Activated CD4-positive, alpha-beta T cell treated with anti-CD3 and anti-CD28 coated beads, Interleukin-2, amount 10 ng/mL, durations not matched to agents 7 days and 5 days (primary cell): Measurements from ENCODE around the gene PIP5K1A. TPM values are rescaled to one million over a fixed set of nuclear protein-coding genes. Genes with fewer than 3 reads are reported as not detected.

Source experiments
- CTCF ChIA-PET: fragments of 350-600 bp; sonication (Branson Sonifier 250); formaldehyde crosslinking; loops from one replicate; lab custom pipeline; 2021; ENCODE audit warnings: antibody characterized with exemption; lab: Charles Lee
- POLR2A ChIA-PET: fragments of 350-600 bp; sonication (Branson Sonifier 250); formaldehyde crosslinking; loops from one replicate; lab custom pipeline; 2021; ENCODE audit warnings: antibody characterized with exemption; lab: Charles Lee
- DNase-seq: peaks from one replicate; pipeline ENCODE4 v3.0.0-alpha.2; 2020
- H3K27ac Mint-ChIP-seq: one replicate; pipeline ENCODE4 v1.8.0; 2021; ENCODE audit warnings: mild to moderate bottlenecking, moderate library complexity, mixed read lengths
- H3K27me3 Mint-ChIP-seq: one replicate; pipeline ENCODE4 v1.8.0; 2021; ENCODE audit warnings: mixed read lengths
- H3K36me3 Mint-ChIP-seq: one replicate; pipeline ENCODE4 v1.8.0; 2021; ENCODE audit warnings: low read depth, mixed read lengths
- H3K4me1 Mint-ChIP-seq: one replicate; pipeline ENCODE4 v1.8.0; 2021; ENCODE audit warnings: mixed read lengths
- H3K4me3 Mint-ChIP-seq: one replicate; pipeline ENCODE4 v1.8.0; 2021; ENCODE audit warnings: mild to moderate bottlenecking, moderate library complexity, mixed read lengths
- H3K9me3 Mint-ChIP-seq: one replicate; pipeline ENCODE4 v1.8.0; 2021; ENCODE audit warnings: mixed read lengths
- total RNA-seq, 2 experiments: library from RNA; stranded (reverse); gene quantifications; one replicate each; pipeline ENCODE4 v1.2.3, GENCODE V29; 2021

PIP5K1A gene
- total RNA-seq, 2 experiments from 2014 or later, result 61.6 to 63.4 TPM

GRCh38 chr1:151237678-151238466 lies 39.5 kb downstream of the PIP5K1A start:
- H3K4me1 Mint-ChIP-seq, result no peaks in the 10 kb centered on the region
- no peaks in the 10 kb centered on the region for H3K9me3 Mint-ChIP-seq
- H3K27me3 Mint-ChIP-seq, result no peaks in the 10 kb centered on the region
- peaks cover 65% of the 10 kb centered on the region for H3K36me3 Mint-ChIP-seq
- DNase-seq, result no peak
- CTCF ChIA-PET, result interaction anchor here (1.6 to 4.9 kb wide), 2 partner anchors 10 to 13 kb away, joined by 6 to 20 read pairs; no protein-coding TSS in a partner anchor
- H3K27ac Mint-ChIP-seq, result peak overlapping the region; percentile 32
- H3K4me3 Mint-ChIP-seq, result no peak overlapping the region
- POLR2A ChIA-PET, result no interaction called here

- CTCF ChIA-PET, result interaction anchor here (1.6 to 4.9 kb wide), 2 partner anchors 11 to 12 kb away, joined by 6 to 20 read pairs; no protein-coding TSS in a partner anchor
- POLR2A ChIA-PET, result no interaction called here
- no peak overlapping the region for H3K4me3 Mint-ChIP-seq
Measured at GRCh38 chr1:151238467-151238739, 40.1 kb downstream of the PIP5K1A start.

GRCh38 chr1:151242442-151242841 lies 44.1 kb downstream of the PIP5K1A start:
- no peak overlapping the region for H3K27ac Mint-ChIP-seq
- ChIA-PET CTCF (interaction anchor here (1.3 to 2.4 kb wide), 3 partner anchors 9 to 26 kb away, joined by 4 to 8 read pairs (median 5); no protein-coding TSS in a partner anchor), POLR2A (no interaction called here)
- no peaks in the 10 kb centered on the region for H3K9me3 Mint-ChIP-seq
- no peaks in the 10 kb centered on the region for H3K4me1 Mint-ChIP-seq
- no peaks in the 10 kb centered on the region for H3K27me3 Mint-ChIP-seq
- H3K36me3 Mint-ChIP-seq, result peaks cover 71% of the 10 kb centered on the region
- no peak for DNase-seq
- H3K4me3 Mint-ChIP-seq, result no peak overlapping the region

More at GRCh38 chr1:151238467-151238739, 40.1 kb downstream of the PIP5K1A start:
- H3K27ac Mint-ChIP-seq, result no peak overlapping the region
- peaks cover 69% of the 10 kb centered on the region for H3K36me3 Mint-ChIP-seq
- no peaks in the 10 kb centered on the region for H3K4me1 Mint-ChIP-seq
- H3K9me3 Mint-ChIP-seq, result no peaks in the 10 kb centered on the region
- no peaks in the 10 kb centered on the region for H3K27me3 Mint-ChIP-seq
- DNase-seq, result no peak

- ChIA-PET POLR2A (no interaction called here), CTCF (interaction anchor here (1.3 to 2.0 kb wide), 2 partner anchors 12 to 27 kb away, joined by 4 to 5 read pairs; no protein-coding TSS in a partner anchor)
- Mint-ChIP-seq H3K36me3 (peaks cover 73% of the 10 kb centered on the region), H3K4me3 (no peak overlapping the region), H3K27me3 (no peaks in the 10 kb centered on the region), H3K4me1 (no peaks in the 10 kb centered on the region), H3K27ac (no peak overlapping the region), H3K9me3 (no peaks in the 10 kb centered on the region)
- DNase-seq, result no peak
Measured at GRCh38 chr1:151243683-151244216, 45.4 kb downstream of the PIP5K1A start.

- no peak overlapping the region for H3K4me3 Mint-ChIP-seq
- H3K4me1 Mint-ChIP-seq, result peaks cover 3% of the 10 kb centered on the region
- peaks cover 64% of the 10 kb centered on the region for H3K36me3 Mint-ChIP-seq
- DNase-seq, result no peak
- ChIA-PET POLR2A (no interaction called here), CTCF (interaction anchor here (0.9 to 1.1 kb wide), 2 partner anchors 17 to 176 kb away, joined by 3 read pairs; partner anchors contain the start of gene GABPB2)
- H3K27me3 Mint-ChIP-seq, result no peaks in the 10 kb centered on the region
- H3K9me3 Mint-ChIP-seq, result no peaks in the 10 kb centered on the region
- no peak overlapping the region for H3K27ac Mint-ChIP-seq
Measured at GRCh38 chr1:151246786-151247185, 48.4 kb downstream of the PIP5K1A start.

- no peaks in the 10 kb centered on the region for H3K9me3 Mint-ChIP-seq
- DNase-seq, result peak; percentile 81
- H3K36me3 Mint-ChIP-seq, result peaks cover 24% of the 10 kb centered on the region
- H3K4me3 Mint-ChIP-seq, result no peak overlapping the region
- peaks cover 22% of the 10 kb centered on the region for H3K4me1 Mint-ChIP-seq
- CTCF ChIA-PET, result interaction anchor here (0.6 to 3.7 kb wide), 26 partner anchors 8 to 1045 kb away, joined by 3 to 20 read pairs (median 4); partner anchors contain the start of genes VPS72 and ZNF687
- no peak overlapping the region for H3K27ac Mint-ChIP-seq
- POLR2A ChIA-PET, result interaction anchor here (0.7 kb wide), 1 partner anchor 228 kb away, joined by 4 read pairs; no protein-coding TSS in a partner anchor
- no peaks in the 10 kb centered on the region for H3K27me3 Mint-ChIP-seq
Measured at GRCh38 chr1:151251656-151252470, 53.5 kb downstream of the PIP5K1A start.

GRCh38 chr1:151254217-151255213 lies 56.2 kb downstream of the PIP5K1A start, which contains the start of gene PSMD4:
TSS of gene PSMD4 (plus strand) at chr1:151254734. CDS start at chr1:151254783, 49 bp downstream.
- no peaks in the 10 kb centered on the region for H3K9me3 Mint-ChIP-seq
- CTCF ChIA-PET, result interaction anchor here (0.5 to 1.3 kb wide), 8 partner anchors 8 to 141 kb away, joined by 3 to 4 read pairs (median 3); no protein-coding TSS in a partner anchor
- peaks cover 31% of the 10 kb centered on the region for H3K4me1 Mint-ChIP-seq
- peak within 1 kb of the TSS; percentile 90 for H3K4me3 Mint-ChIP-seq
- POLR2A ChIA-PET, result interaction anchor here (0.7 to 1.3 kb wide), 3 partner anchors 65 to 198 kb away, joined by 3 read pairs; partner anchors contain the start of gene VPS72
- peak within 1 kb of the TSS; percentile 90 for H3K27ac Mint-ChIP-seq
- DNase-seq, result peak; percentile 96
- H3K27me3 Mint-ChIP-seq, result no peaks in the 10 kb centered on the region
- H3K36me3 Mint-ChIP-seq, result peaks cover 7% of the 10 kb centered on the region

- H3K9me3 Mint-ChIP-seq, result no peaks in the 10 kb centered on the region
- peaks cover 4% of the 10 kb centered on the region for H3K36me3 Mint-ChIP-seq
- H3K27me3 Mint-ChIP-seq, result no peaks in the 10 kb centered on the region
- H3K4me1 Mint-ChIP-seq, result peaks cover 31% of the 10 kb centered on the region
- POLR2A ChIA-PET, result no interaction called here
- H3K4me3 Mint-ChIP-seq, result peak overlapping the region; percentile 90
- peak overlapping the region; percentile 90 for H3K27ac Mint-ChIP-seq
- DNase-seq, result no peak
- CTCF ChIA-PET, result interaction anchor here (0.9 to 1.3 kb wide), 4 partner anchors 22 to 142 kb away, joined by 3 read pairs; no protein-coding TSS in a partner anchor
Measured at GRCh38 chr1:151255381-151255780, 57.0 kb downstream of the PIP5K1A start.

- Mint-ChIP-seq H3K27me3 (no peaks in the 10 kb centered on the region), H3K9me3 (no peaks in the 10 kb centered on the region), H3K27ac (no peak overlapping the region), H3K36me3 (peaks cover 12% of the 10 kb centered on the region), H3K4me3 (no peak overlapping the region), H3K4me1 (peaks cover 24% of the 10 kb centered on the region)
- CTCF ChIA-PET, result interaction anchor here (1.3 kb wide), 1 partner anchor 9 kb away, joined by 3 read pairs; no protein-coding TSS in a partner anchor
- POLR2A ChIA-PET, result no interaction called here
- DNase-seq, result no peak
Measured at GRCh38 chr1:151259351-151259750, 61.0 kb downstream of the PIP5K1A start.

- no peaks in the 10 kb centered on the region for H3K27me3 Mint-ChIP-seq
- peaks cover 37% of the 10 kb centered on the region for H3K36me3 Mint-ChIP-seq
- no peak overlapping the region for H3K4me3 Mint-ChIP-seq
- ChIA-PET POLR2A (no interaction called here), CTCF (interaction anchor here (1.0 to 1.3 kb wide), 2 partner anchors 13 to 16 kb away, joined by 4 read pairs; partner anchors contain the start of gene ZNF687)
- H3K9me3 Mint-ChIP-seq, result no peaks in the 10 kb centered on the region
- no peak for DNase-seq
- no peak overlapping the region for H3K27ac Mint-ChIP-seq
- H3K4me1 Mint-ChIP-seq, result no peaks in the 10 kb centered on the region
Measured at GRCh38 chr1:151265446-151266236, 67.3 kb downstream of the PIP5K1A start.

- Mint-ChIP-seq H3K9me3 (no peaks in the 10 kb centered on the region), H3K27ac (peak overlapping the region; percentile 41), H3K36me3 (peaks cover 38% of the 10 kb centered on the region)
Measured at GRCh38 chr1:151266315-151266714, 68.0 kb downstream of the PIP5K1A start.

More at GRCh38 chr1:151266315-151266714, 68.0 kb downstream of the PIP5K1A start:
- Mint-ChIP-seq H3K4me3 (no peak overlapping the region), H3K27me3 (no peaks in the 10 kb centered on the region), H3K4me1 (no peaks in the 10 kb centered on the region)
- DNase-seq, result no peak
- ChIA-PET CTCF (interaction anchor here (1.3 kb wide), 1 partner anchor 15 kb away, joined by 4 read pairs; the partner anchor contains the start of gene ZNF687), POLR2A (no interaction called here)
